Heart left ventricle (tissue), 16 donors: ENCODE results near the gene SUSD1. TPM values are rescaled to one million over a fixed set of nuclear protein-coding genes. Genes with fewer than 3 reads are reported as not detected.
"Not testable (repeated sequence)": the region's sequence is repeated elsewhere in the genome, so short reads cannot be mapped to it uniquely, and the experiment has no call there.

ENCODE experiments used
- ATAC-seq, 4 donors: fragments of 200-7000 bp; cut with Tn5 transposase; one replicate each; pipeline ENCODE4 v1.9.1; 2020 to 2022; ENCODE audit warnings: moderate library complexity in 4 of 4, mild to moderate bottlenecking in 3 of 4, moderate number of reproducible peaks in 1 of 4
- DNase-seq, 5 donors: peaks; one replicate each; pipeline ENCODE4 v3.0.0-alpha.2; 2020
- H3K27ac ChIP-seq, 12 donors: fragments of 200-600 bp; sonication (generic) in 4 of 12; one replicate each; pipeline versions ENCODE4 v1.5.0 to v1.8.0; 2016 to 2022; ENCODE audit warnings: mild to moderate bottlenecking in 2 of 12
- H3K27me3 ChIP-seq, 9 donors: fragments of 200-600 bp; sonication (generic) in 2 of 9; one replicate each; pipeline versions ENCODE4 v1.5.1 to v1.8.0; 2016 to 2022; ENCODE audit warnings: mild to moderate bottlenecking in 3 of 9
- H3K36me3 ChIP-seq, 9 donors: fragments of 200-600 bp; sonication (generic) in 2 of 9; one replicate each; pipeline versions ENCODE4 v1.5.0 to v1.8.0; 2018 to 2022; ENCODE audit warnings: mild to moderate bottlenecking in 2 of 9
- H3K4me1 ChIP-seq, 12 donors: fragments of 200-600 bp; sonication (generic) in 4 of 12; one replicate each; pipeline versions ENCODE4 v1.5.0 to v1.8.0; 2016 to 2022; ENCODE audit warnings: mild to moderate bottlenecking in 3 of 12
- H3K4me3 ChIP-seq, 12 donors: fragments of 200-600 bp; sonication (generic) in 4 of 12; one replicate each; pipeline versions ENCODE4 v1.5.0 to v1.8.0; 2017 to 2022; ENCODE audit warnings: mild to moderate bottlenecking in 9 of 12, moderate library complexity in 4 of 12
- H3K9me3 ChIP-seq, 12 donors: fragments of 200-600 bp; sonication (generic) in 4 of 12; one replicate each; pipeline versions ENCODE4 v1.5.0 to v1.8.0; 2016 to 2022; ENCODE audit warnings: mild to moderate bottlenecking in 1 of 12
- CTCF ChIP-seq, 12 donors: fragments of 200-600 bp; sonication (generic) in 4 of 12; IDR thresholded peaks; one replicate each; pipeline versions ENCODE4 v1.5.0 to v1.8.0; 2018 to 2022; ENCODE audit warnings: antibody characterized with exemption in 12 of 12, mild to moderate bottlenecking in 5 of 12
- POLR2A ChIP-seq, 2 donors: fragments of 450-650 bp; IDR thresholded peaks; one replicate each; pipeline ENCODE4 v1.6.1; 2017; ENCODE audit warnings: antibody characterized with exemption in 2 of 2, mild to moderate bottlenecking in 2 of 2, moderate library complexity in 2 of 2
- WGBS, 4 donors: extraction: QIAGEN DNeasy Blood & Tissue Kit in 2 of 4; methylation state at CpG; one replicate each; pipeline versions ENCODE4 v1.1.5 to v1.1.7; 2013 to 2018; 5-methylcytosine and 5-hydroxymethylcytosine counted together
- intact Hi-C, 10 donors: fragments of 100-400 bp; cut with DNase I; formaldehyde crosslinking; loops; one replicate each; pipeline versions ENCODE4 v1.11.1 to v1.14.2; 2022
- polyA plus RNA-seq, 2 donors: library from polyadenylated mRNA; stranded (reverse); fragments of 200-250 nt; gene quantifications; one replicate each; pipeline ENCODE4 v1.2.3, GENCODE V29; 2013
- total RNA-seq, 9 donors: library from RNA; depleted of rRNA in 2 of 9; stranded (reverse); fragments of >200 nt in 2 of 9; fragmentation: NEBNext Ultra II Directional in 3 of 9; extraction: Animal tissue kit (Norgen Biotek cat#: 25700) in 3 of 9; gene quantifications; one replicate each; pipeline versions ENCODE4 v1.1.0 to v1.2.4, GENCODE V29; 2016 to 2023
- donor health status: ischemic (EF 13 %, LVEDD 7.1; RV severe dilation, severe dysfunction).
- donor health status: healthy with polysubstance abuse.
- donor health status: DM: no; HTN: yes; CAD: no.
- donor health status: DM: no; HTN: no; CAD: no.
- donor health status: ischemic (EF 25% LVEDD 6.9; RV normal size, moderate dysfunction).
- donor health status: ischemic (EF 25% LVEDD 5.7; RV mildly dilated, moderate dysfunction).
- donor health status: healthy.
- donor health status: DM: yes; HTN: yes; CAD: no.
- donor health status: ischemic (EF 35%, LVEDD 5.7; RV mildly dilated, moderate dysfunction).
- donor health status: nonischemic (EF 11% LVEDD 7.7; RV severe dilation, severe dysfunction).
- donor health status: DM: yes; HTN: yes; CAD: no.
- donor health status: PGD.
- donor health status: ischemic (EF 29% LVEDD 5.4; RV normal size, mild dysfunction).
- donor health status: nonischemic (EF 23%, LVEDD 6.1; RV moderate dilation, normal function).

SUSD1 gene
- total and polyA plus RNA-seq, 11 donors: 1.0 to 22.7 (median 6.0) TPM

- H3K27me3 ChIP-seq: no peaks in the 10 kb centered on the region
- H3K4me3 ChIP-seq: no peak overlapping the region
- no peaks in the 10 kb centered on the region for H3K36me3 ChIP-seq
- H3K9me3 ChIP-seq: peaks cover 0 to 6% (median 0%) of the 10 kb centered on the region in 12 donors
- TF ChIP-seq POLR2A (IDR thresholded peaks at IDR 0.05): no peak
- no peak for TF ChIP-seq CTCF (IDR thresholded peaks at IDR 0.05)
- ATAC-seq (no peak), DNase-seq (no peak)
- intact Hi-C loops: no loop called here
- no peak overlapping the region for H3K27ac ChIP-seq
- WGBS, 4 donors: 69 to 87% (median 85%) methylated on average over 4 of the region's 4 CpGs
- peaks cover 0 to 18% (median 5%) of the 10 kb centered on the region in 12 donors for H3K4me1 ChIP-seq
Observed at GRCh38 chr9:112198646-112199045, 23.5 kb upstream of the SUSD1 start.

GRCh38 chr9:112194969-112195431 lies 19.9 kb upstream of the SUSD1 start:
- H3K36me3 ChIP-seq: no peaks in the 10 kb centered on the region
- no peak overlapping the region for H3K4me3 ChIP-seq
- TF ChIP-seq CTCF (IDR thresholded peaks at IDR 0.05): no peak
- TF ChIP-seq POLR2A (IDR thresholded peaks at IDR 0.05): no peak
- 69 to 84% (median 75%) methylated on average over 4 of the region's 4 CpGs for WGBS, 4 donors
- peak; percentile 49 to 60 (median 56) for ATAC-seq
- H3K4me1 ChIP-seq: peaks cover 0 to 21% (median 5%) of the 10 kb centered on the region in 12 donors
- H3K9me3 ChIP-seq: no peaks in the 10 kb centered on the region
- peak in 1 of 5 donors; percentile 23 for DNase-seq
- H3K27ac ChIP-seq: peak overlapping the region; percentile 26 to 85 (median 72)
- H3K27me3 ChIP-seq: no peaks in the 10 kb centered on the region
- intact Hi-C loops: no loop called here

- ATAC-seq (peak in 3 of 4 donors; percentile 54 to 78 (median 63)), DNase-seq (no peak)
- peaks cover 0 to 21% (median 5%) of the 10 kb centered on the region in 12 donors for H3K4me1 ChIP-seq
- H3K4me3 ChIP-seq: peak overlapping the region in 1 of 12 donors; percentile 5
- TF ChIP-seq CTCF (IDR thresholded peaks at IDR 0.05) (no peak), POLR2A (IDR thresholded peaks at IDR 0.05) (no peak)
- no peaks in the 10 kb centered on the region for H3K27me3 ChIP-seq
- 69 to 77% (median 72%) methylated on average over 6 of the region's 6 CpGs for WGBS, 4 donors
- peak overlapping the region in 11 of 12 donors; percentile 11 to 85 (median 68) for H3K27ac ChIP-seq
- intact Hi-C loops: no loop called here
- H3K9me3 ChIP-seq: no peaks in the 10 kb centered on the region
- no peaks in the 10 kb centered on the region for H3K36me3 ChIP-seq
Observed at GRCh38 chr9:112193572-112194288, 18.6 kb upstream of the SUSD1 start.

GRCh38 chr9:112190320-112190719 lies 15.2 kb upstream of the SUSD1 start:
- 93 to 98% (median 96%) methylated on average over 1 of the region's 1 CpG for WGBS, 4 donors
- not testable (repeated sequence) for H3K4me3 ChIP-seq

More at GRCh38 chr9:112190320-112190719, 15.2 kb upstream of the SUSD1 start:
- ATAC-seq, DNase-seq, H3K36me3 ChIP-seq, H3K27ac ChIP-seq, H3K27me3 ChIP-seq, intact Hi-C loops, H3K9me3 ChIP-seq: not testable (repeated sequence)
- H3K4me1 ChIP-seq: peaks cover 0 to 20% (median 4%) of the 10 kb centered on the region in 12 donors
